Panc1 (cell line): ENCODE measurements around the gene TCOF1. TPM values are rescaled to one million over a fixed set of nuclear protein-coding genes. Genes with fewer than 3 reads are reported as not detected.

ENCODE experiments used
- ATAC-seq: fragments of 200-7000 bp; cut with Tn5 transposase; 2 replicates; pipeline ENCODE4 v1.9.1; 2020; ENCODE audit warnings: mild to moderate bottlenecking, moderate library complexity
- BruUV-seq: library from RNA; stranded (reverse); fragments of 400-500 nt; replicated peaks from 2 replicates; lab custom pipeline; 2021; lab: Mats Ljungman, UMichigan
- CTCF ChIA-PET: fragments of 300-600 bp; sonication (Branson Sonifier 250); formaldehyde crosslinking; loops from one replicate; lab custom pipeline; 2022; ENCODE audit warnings: antibody characterized with exemption; lab: Charles Lee
- POLR2A ChIA-PET: fragments of 300-600 bp; sonication (Branson Sonifier 250); formaldehyde crosslinking; loops from one replicate; lab custom pipeline; 2022; ENCODE audit warnings: antibody characterized with exemption; lab: Charles Lee
- DNase-seq: peaks from one replicate; pipeline ENCODE4 v3.0.0-alpha.2; 2010; ENCODE audit warnings: low read depth, low spot score
- H3K27ac ChIP-seq: 2 replicates; pipeline ENCODE4 v1.5.1; 2011; ENCODE audit warnings: mild to moderate bottlenecking, low read length, inconsistent platforms
- H3K27me3 ChIP-seq: fragments of 200-500 bp; sonication (Bioruptor generic); 2 replicates; pipeline ENCODE4 v1.6.0; 2014; ENCODE audit warnings: low read length, inconsistent platforms; ENCODE audit not compliant: control insufficient read depth, insufficient read depth
- H3K36me3 ChIP-seq: fragments of 200-500 bp; sonication (Bioruptor generic); 2 replicates; pipeline ENCODE4 v1.5.1; 2014; ENCODE audit warnings: inconsistent platforms, mild to moderate bottlenecking, low read length, moderate library complexity; ENCODE audit not compliant: control insufficient read depth, insufficient read depth
- H3K4me1 ChIP-seq: 2 replicates; pipeline ENCODE4 v1.5.1; 2011; ENCODE audit warnings: inconsistent platforms, mild to moderate bottlenecking, low read length, moderate library complexity; ENCODE audit not compliant: control insufficient read depth, insufficient read depth
- H3K4me3 ChIP-seq, 2 experiments: 2 replicates each; pipeline ENCODE4 v1.5.1; 2011 to 2012; ENCODE audit warnings: low read depth in 2 of 2, low read length in 2 of 2, mild to moderate bottlenecking in 2 of 2, inconsistent platforms in 1 of 2, moderate library complexity in 1 of 2
- H3K9me3 ChIP-seq: fragments of 200-500 bp; sonication (Bioruptor generic); 2 replicates; pipeline ENCODE4 v1.5.1; 2014; ENCODE audit warnings: low read depth, mild to moderate bottlenecking, inconsistent platforms, low read length, moderate library complexity; ENCODE audit not compliant: control insufficient read depth, insufficient read depth
- CTCF ChIP-seq: fragments of 450-650 bp; IDR thresholded peaks from 2 replicates; pipeline ENCODE4 v1.5.1; 2017; ENCODE audit warnings: mild to moderate bottlenecking
- POLR2AphosphoS5 ChIP-seq: IDR thresholded peaks from 2 replicates; pipeline ENCODE4 v1.6.1; 2012; ENCODE audit warnings: mild to moderate bottlenecking, low read depth, low read length, moderate library complexity
- REST ChIP-seq, 2 experiments: IDR thresholded peaks; 2 replicates each; pipeline ENCODE4 v1.6.1; 2011 to 2012; ENCODE audit warnings: low read depth in 2 of 2, control low read depth in 1 of 2, low read length in 1 of 2, mild to moderate bottlenecking in 1 of 2, moderate library complexity in 1 of 2; ENCODE audit not compliant: insufficient read depth in 1 of 2
- SIN3A ChIP-seq: IDR thresholded peaks from 2 replicates; pipeline ENCODE4 v1.6.1; 2012; ENCODE audit warnings: low read depth, mild to moderate bottlenecking, low read length, moderate library complexity, borderline replicate concordance; ENCODE audit not compliant: insufficient read depth
- TCF7L2 ChIP-seq: IDR thresholded peaks from 2 replicates; pipeline ENCODE4 v1.6.1; 2011; ENCODE audit warnings: mild to moderate bottlenecking, low read depth, low read length, inconsistent platforms
- in situ Hi-C: cut with HindIII; loops from 2 replicates; pipeline ENCODE4 v1.10.0; 2016; ENCODE audit warnings: low sequenced_read_pairs, low pct_unique_long_range_greater_than_20kb
- intact Hi-C: fragments of 100-400 bp; cut with micrococcal nuclease; formaldehyde crosslinking; loops from one replicate; pipeline ENCODE4 v1.10.0; 2022; ENCODE audit not compliant: unreplicated experiment
- total RNA-seq: library from RNA; stranded (reverse); gene quantifications from one replicate; pipeline ENCODE4 v1.2.1, GENCODE V29; 2021; ENCODE audit not compliant: unreplicated experiment

The TCOF1 gene
- total RNA-seq, 1 experiment from 2014 or later, result 92.8 TPM

DNA sequence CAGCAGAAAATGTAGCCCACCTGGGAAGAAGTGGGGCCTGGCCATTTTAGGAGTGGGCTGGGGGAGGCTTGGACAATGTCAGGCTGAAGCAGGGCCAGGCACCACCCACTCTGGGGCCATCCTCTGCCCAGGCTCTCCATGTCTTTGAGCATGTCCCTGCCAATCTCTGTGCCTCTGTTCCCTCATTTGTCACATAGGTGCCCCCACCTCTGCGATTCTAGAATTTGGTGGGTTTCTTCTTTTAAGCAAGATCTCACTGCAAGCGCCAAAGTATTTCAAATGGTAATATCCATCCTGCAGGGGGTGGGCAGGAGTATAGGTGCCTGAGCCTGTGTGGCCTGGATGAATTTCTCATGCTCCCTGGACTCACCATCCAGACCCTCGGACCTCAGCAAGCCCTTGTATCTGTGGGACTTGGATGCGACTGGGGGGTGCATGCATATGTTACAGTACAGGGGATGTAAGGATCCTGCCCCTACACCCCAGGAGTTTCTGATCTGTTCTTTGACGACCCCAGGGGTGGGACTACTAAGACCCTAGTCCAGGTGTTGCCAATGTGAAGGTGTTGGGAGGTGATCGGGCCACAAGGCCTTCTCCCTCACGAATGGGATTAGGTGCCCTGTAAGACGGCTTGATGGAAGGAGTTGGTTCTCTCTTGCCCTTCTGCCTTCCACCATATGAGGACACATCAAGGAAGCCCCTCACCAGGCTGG, 50.9 kb downstream of the TCOF1 start:
- intact Hi-C loops (no loop called here), in situ Hi-C loops (no loop called here)
- POLR2A ChIA-PET, result no interaction called here
- no peak overlapping the region for H3K4me3 ChIP-seq
- no peak for DNase-seq
- H3K27ac ChIP-seq, result no peak overlapping the region
- H3K27me3 ChIP-seq, result no peaks in the 10 kb centered on the region
- 0 out of 2 replicates have a peak, but pooled peaks cover 4% of the 10 kb centered on the region for H3K4me1 ChIP-seq
- CTCF ChIA-PET, result no interaction called here
- no TSS peak for BruUV-seq
- H3K36me3 ChIP-seq, result no peaks in the 10 kb centered on the region
- H3K9me3 ChIP-seq, result no peaks in the 10 kb centered on the region
- ATAC-seq, result no peak
- TF ChIP-seq POLR2AphosphoS5 (no peak), CTCF (no peak), TCF7L2 (no peak), SIN3A (no peak), REST (IDR thresholded peaks at IDR 0.05; ENCODE audit: insufficient read depth in 1 of 2, low read depth in 2 of 2, low read length in 1 of 2) (no peak)

- DNase-seq, result peak; percentile 77
- Histone ChIP-seq H3K36me3 (no peaks in the 10 kb centered on the region), H3K27me3 (no peaks in the 10 kb centered on the region), H3K27ac (no peak overlapping the region), H3K4me3 (peak overlapping the region in 1 of 2 experiments; percentile 27; a peak in 1 of 4 replicates), H3K9me3 (no peaks in the 10 kb centered on the region), H3K4me1 (0 out of 2 replicates have a peak, but pooled peaks cover 4% of the 10 kb centered on the region)
- TF ChIP-seq REST (IDR thresholded peaks at IDR 0.05; ENCODE audit: insufficient read depth in 1 of 2, low read depth in 2 of 2, low read length in 1 of 2), result no peak
- no peak for TF ChIP-seq POLR2AphosphoS5
- no peak for TF ChIP-seq SIN3A
- no peak for TF ChIP-seq CTCF
- TF ChIP-seq TCF7L2, result no peak
- BruUV-seq, result no TSS peak
- CTCF ChIA-PET, result interaction anchor here (1.2 kb wide), 1 partner anchor 12 kb away, joined by 4 read pairs; no protein-coding TSS in a partner anchor
- ATAC-seq, result peak; percentile 96
- intact Hi-C loops (no loop called here), in situ Hi-C loops (no loop called here)
- POLR2A ChIA-PET, result no interaction called here
Measured at GRCh38 chr5:150409638-150410523, 52.4 kb downstream of the TCOF1 start.
